ENCODE data around the gene A3GALT2.

The A3GALT2 gene

DNA sequence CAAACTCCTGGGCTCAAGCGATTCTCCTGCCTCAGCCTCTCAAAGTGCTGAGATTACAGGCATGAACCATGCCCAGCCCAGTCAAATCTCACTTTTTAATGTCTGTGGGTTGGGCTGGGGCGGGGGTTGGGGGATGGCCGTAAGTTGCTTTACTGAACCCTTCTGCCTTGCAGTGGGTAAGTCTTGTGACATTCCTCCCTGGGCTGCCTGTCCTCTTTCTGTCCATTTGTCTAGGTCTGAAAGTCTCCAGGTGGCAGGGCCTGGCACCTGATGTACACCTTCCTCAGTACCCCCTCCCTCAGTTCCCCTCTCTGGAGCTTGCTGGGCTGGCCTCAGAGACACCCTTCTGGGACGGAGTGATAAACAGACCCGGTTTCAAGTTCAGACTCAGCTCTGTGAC is 51.3 kb downstream of the A3GALT2 start:
- H3K4me3 ChIP-seq (ENCODE audit: low read depth, low read length) = no peak overlapping the region
- TF ChIP-seq, protein P1, sequence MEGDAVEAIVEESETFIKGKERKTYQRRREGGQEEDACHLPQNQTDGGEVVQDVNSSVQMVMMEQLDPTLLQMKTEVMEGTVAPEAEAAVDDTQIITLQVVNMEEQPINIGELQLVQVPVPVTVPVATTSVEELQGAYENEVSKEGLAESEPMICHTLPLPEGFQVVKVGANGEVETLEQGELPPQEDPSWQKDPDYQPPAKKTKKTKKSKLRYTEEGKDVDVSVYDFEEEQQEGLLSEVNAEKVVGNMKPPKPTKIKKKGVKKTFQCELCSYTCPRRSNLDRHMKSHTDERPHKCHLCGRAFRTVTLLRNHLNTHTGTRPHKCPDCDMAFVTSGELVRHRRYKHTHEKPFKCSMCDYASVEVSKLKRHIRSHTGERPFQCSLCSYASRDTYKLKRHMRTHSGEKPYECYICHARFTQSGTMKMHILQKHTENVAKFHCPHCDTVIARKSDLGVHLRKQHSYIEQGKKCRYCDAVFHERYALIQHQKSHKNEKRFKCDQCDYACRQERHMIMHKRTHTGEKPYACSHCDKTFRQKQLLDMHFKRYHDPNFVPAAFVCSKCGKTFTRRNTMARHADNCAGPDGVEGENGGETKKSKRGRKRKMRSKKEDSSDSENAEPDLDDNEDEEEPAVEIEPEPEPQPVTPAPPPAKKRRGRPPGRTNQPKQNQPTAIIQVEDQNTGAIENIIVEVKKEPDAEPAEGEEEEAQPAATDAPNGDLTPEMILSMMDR (conservative IDR thresholded peaks at IDR 0.05; ENCODE audit: low read depth, low read length) = no peak
- DNase-seq (ENCODE audit: low read depth) = no peak

DNA sequence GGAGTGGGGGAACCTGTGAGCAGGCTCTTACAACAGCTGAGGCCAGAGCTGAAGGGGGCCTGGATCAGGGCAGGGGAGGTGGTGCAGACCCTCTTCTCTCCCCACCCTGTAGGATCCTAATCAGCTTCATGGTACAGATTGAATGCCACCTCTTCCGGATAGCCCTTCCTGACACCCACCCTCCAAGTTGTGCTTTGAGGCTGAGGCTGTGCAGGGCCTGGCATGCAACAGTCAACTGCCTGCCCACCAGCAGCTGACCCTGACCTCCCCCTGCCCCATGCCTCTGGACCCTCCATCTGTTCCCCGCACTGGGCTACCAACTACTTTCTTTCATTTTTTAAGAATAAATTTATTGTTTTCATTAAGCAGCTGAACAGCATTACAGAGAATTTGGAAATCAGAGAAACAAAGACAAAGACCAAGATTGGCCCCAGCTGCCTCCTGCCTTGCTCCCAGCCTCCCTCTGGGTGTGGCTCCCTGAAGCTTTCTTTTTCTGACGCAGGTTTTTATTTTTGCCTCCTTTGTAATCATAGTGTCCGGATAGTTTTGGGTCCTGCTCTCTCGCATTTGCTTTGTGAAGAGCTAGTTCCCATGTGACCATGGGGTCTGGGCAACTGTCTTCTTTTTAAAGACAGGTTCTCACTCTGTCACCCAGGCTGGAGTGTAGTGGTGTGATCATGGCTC is 51.8 kb downstream of the A3GALT2 start:
- DNase-seq (ENCODE audit: low read depth) = no peak
- H3K4me3 ChIP-seq (ENCODE audit: low read depth, low read length) = no peak overlapping the region
- TF ChIP-seq, protein P1 (conservative IDR thresholded peaks at IDR 0.05; ENCODE audit: low read depth, low read length) = no peak

DNA sequence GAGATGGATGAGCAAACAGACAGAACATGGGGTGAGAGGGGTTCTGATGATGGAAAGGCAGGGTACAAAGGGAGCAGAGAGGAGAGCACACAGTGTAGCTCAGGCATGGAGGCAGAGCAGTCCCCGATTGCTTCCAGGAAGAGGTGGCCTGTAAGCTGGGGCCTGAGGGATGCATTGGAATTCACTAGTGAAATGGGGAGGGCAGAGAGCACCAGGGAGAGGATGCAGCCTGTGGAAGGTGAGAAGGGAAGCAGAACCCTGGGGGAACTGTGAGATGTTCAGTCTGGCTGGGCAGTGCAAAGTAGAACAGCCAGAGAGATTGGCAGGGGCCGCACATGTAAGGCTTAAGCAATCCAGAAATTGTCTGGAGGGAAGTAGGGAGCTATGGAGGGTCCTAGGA is 52.4 kb downstream of the A3GALT2 start:
- DNase-seq (ENCODE audit: low read depth) = no peak
- H3K4me3 ChIP-seq (ENCODE audit: low read depth, low read length) = no peak overlapping the region
- TF ChIP-seq, protein P1 (conservative IDR thresholded peaks at IDR 0.05; ENCODE audit: low read depth, low read length) = no peak

DNA sequence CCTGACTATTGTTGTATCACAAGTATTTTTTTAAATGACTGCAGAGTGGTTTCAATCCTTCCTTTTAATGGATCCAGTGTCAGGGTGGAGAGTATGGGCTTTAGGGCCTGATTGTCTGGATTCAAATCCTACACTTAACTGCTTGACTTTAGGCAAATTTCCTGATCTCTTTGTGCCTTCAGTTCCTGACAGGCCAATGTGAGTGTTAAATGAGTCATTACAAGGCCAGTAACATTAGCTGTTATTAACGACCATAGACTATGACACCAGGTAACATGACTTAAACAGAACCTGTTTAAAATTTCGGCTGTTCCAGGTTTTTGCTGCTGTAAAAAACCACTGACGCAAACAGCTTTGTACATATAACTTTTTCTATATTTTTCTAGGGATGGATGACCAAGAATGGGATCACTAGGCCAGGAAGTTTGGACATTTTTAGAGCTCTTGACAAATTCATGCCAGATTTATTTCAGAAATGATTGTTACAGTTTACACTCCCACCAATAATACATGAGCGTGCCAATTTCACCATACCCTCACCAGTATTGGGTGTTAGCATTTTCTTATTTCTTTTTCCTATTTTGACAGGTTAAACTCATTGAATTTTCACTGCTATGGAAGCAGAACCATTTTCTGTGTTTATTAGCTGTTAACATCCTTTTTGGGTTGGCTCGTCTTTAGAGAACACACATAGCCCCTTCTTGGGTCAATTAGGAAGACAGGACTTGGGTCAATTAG is 53.3 kb downstream of the A3GALT2 start:
- no peak overlapping the region for H3K4me3 ChIP-seq (ENCODE audit: low read depth, low read length)
- TF ChIP-seq, protein P1 (conservative IDR thresholded peaks at IDR 0.05; ENCODE audit: low read depth, low read length) = no peak
- no peak for DNase-seq (ENCODE audit: low read depth)

DNA sequence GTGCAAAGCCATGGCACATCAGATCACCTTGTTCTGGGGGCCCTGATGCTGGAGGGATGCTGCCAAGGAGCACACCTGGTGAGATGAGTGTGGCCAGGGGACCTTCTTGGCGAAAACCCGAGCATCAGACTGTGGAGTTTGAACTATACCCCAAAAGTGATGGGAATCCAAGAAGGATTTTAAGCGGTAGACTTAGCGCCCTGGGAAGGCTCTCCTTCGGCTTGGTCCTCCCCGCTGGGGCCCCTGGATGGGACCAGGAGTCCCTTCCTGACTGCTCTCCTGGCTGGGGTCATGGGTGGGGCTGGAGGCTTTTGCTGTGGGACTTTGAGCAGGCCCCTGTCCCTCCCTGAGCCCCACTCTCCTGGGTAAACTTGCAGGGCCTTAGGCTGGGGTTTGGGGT is 54.1 kb downstream of the A3GALT2 start:
- no peak overlapping the region for H3K4me3 ChIP-seq (ENCODE audit: low read depth, low read length)
- TF ChIP-seq, protein P1 (conservative IDR thresholded peaks at IDR 0.05; ENCODE audit: low read depth, low read length) = no peak
- no peak for DNase-seq (ENCODE audit: low read depth)

DNA sequence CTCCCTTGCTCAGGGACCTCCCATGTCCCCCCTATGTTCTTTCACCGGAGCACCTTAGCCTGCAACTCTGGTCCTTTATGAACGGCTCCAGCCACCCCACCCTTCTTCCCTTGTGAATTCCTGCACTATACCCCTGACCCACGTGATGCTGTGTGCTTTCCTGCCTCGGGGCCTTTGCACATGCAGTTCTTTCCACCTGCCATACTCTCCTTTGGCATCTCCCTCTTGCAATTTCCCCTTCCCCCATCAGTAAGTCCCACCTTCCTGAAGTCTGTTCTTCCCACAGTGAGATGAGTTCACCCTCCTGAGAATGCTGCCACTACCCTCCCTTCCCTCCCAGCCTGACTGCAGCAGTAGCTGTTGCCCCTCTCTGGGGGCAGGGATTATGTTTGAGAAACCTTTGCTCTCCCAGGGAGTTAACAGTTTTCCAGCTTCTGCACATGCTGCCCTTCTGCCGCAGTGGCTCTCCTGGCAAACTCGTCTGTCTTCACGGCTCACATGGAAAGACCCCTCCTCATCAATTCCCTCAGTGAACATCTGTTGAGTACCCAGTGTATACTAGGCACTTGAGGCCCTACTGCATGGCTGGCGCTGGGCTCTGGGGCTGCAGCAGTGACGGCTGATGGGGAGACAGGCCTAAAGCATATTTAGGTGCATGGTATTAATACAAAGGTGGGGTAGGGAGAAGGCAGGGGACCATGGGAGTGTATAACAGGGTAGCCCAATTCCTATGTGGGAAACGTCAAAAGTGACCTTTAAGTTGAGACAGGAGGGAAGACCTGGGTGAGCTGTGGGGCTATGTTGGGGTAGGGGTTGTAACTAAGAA is 54.9 kb downstream of the A3GALT2 start:
- TF ChIP-seq, protein P1 (conservative IDR thresholded peaks at IDR 0.05; ENCODE audit: low read depth, low read length) = no peak
- DNase-seq (ENCODE audit: low read depth) = no peak
- H3K4me3 ChIP-seq (ENCODE audit: low read depth, low read length) = no peak overlapping the region

Measured in choroid plexus epithelial cell (primary cell).